Urothelium cell line (cell line): ENCODE data around the gene ZNF668.
"Not testable (repeated sequence)": the region's sequence is repeated elsewhere in the genome, so short reads cannot be mapped to it uniquely, and the experiment has no call there.

Experiments
- DNase-seq: peaks from one replicate; pipeline ENCODE4 v3.0.0; 2011; ENCODE audit warnings: low spot score, mixed read lengths
- FAIRE-seq: peaks from 2 replicates; lab custom pipeline; 2011; peaks lifted over from hg19 to GRCh38; lab: Jason Lieb, UNC

The ZNF668 gene

GRCh38 chr16:31017756-31018155 lies 56.3 kb downstream of the ZNF668 start:
- not testable (repeated sequence) for FAIRE-seq, DNase-seq

- FAIRE-seq (no peak), DNase-seq (no peak)
Observed at GRCh38 chr16:31016018-31016417, 58.0 kb downstream of the ZNF668 start.

- FAIRE-seq, DNase-seq: not testable (repeated sequence)
Observed at GRCh38 chr16:31013292-31013691, 60.7 kb downstream of the ZNF668 start.

GRCh38 chr16:31011815-31012214 lies 62.2 kb downstream of the ZNF668 start:
- DNase-seq, FAIRE-seq: not testable (repeated sequence)
